ENCODE data around the gene C4BPA. TPM values are rescaled to one million over a fixed set of nuclear protein-coding genes. Genes with fewer than 3 reads are reported as not detected.

Gene C4BPA
- total and polyA plus RNA-seq, 10 of the 15 experiments (the other 5 are each of a cell fraction or from before 2014, with no cell fraction given): 0.31 TPM; not detected in 9

GRCh38 chr1:207145401-207146058 is 41.5 kb downstream of the C4BPA start:
- Histone ChIP-seq H3K4me3 (no peak overlapping the region), H4K20me1 (ENCODE audit: control insufficient read depth, insufficient read depth) (no peaks in the 10 kb centered on the region), H3K4me2 (ENCODE audit: control insufficient read depth, insufficient read depth) (no peak overlapping the region), H3K27me3 (replicated peaks in 1 of 2; ENCODE audit: control insufficient read depth in 2 of 2, insufficient read depth in 2 of 2, low read length in 1 of 2) (no peaks in the 10 kb centered on the region; a peak in 1 of 4 replicates), H3K27ac (ENCODE audit: control insufficient read depth, insufficient read depth) (no peak overlapping the region), H2AFZ (ENCODE audit: control insufficient read depth, low read depth, low read length) (no peak overlapping the region), H3K4me1 (ENCODE audit: control insufficient read depth, insufficient read depth, low read length) (no peaks in the 10 kb centered on the region), H3K79me2 (ENCODE audit: control insufficient read depth, insufficient read depth, low read length) (no peaks in the 10 kb centered on the region), H3K9me3 (replicated peaks; ENCODE audit: control insufficient read depth, insufficient read depth, low read length) (no peaks in the 10 kb centered on the region), H3K36me3 (ENCODE audit: control insufficient read depth in 2 of 2, insufficient read depth in 2 of 2, low read length in 1 of 2) (no peaks in the 10 kb centered on the region), H3K9ac (ENCODE audit: control insufficient read depth, insufficient read depth, low read length) (no peak overlapping the region)
- WGBS (ENCODE audit: insufficient coverage, insufficient replicate concordance, low lambda C conversion rate, missing lambda C conversion rate): 13% methylated on average over 5 of the region's 5 CpGs
- no TSS peak for BruUV-seq (replicated peaks)
- CTCF ChIA-PET: no interaction called here
- DNase-seq (ENCODE audit: low read depth, low spot score) (no peak), ATAC-seq (no peak), FAIRE-seq (no peak)
- in situ Hi-C loops (cut with MboI) (no loop called here), intact Hi-C loops (cut with micrococcal nuclease; ENCODE audit: unreplicated experiment) (no loop called here)
- POLR2A ChIA-PET: no interaction called here
- SMC1A ChIA-PET (ENCODE audit: uncharacterized antibody, unreplicated experiment): no interaction called here
- RAD21 ChIA-PET (ENCODE audit: unreplicated experiment): no interaction called here
- TF ChIP-seq POLR2AphosphoS5 (IDR thresholded peaks at IDR 0.05; ENCODE audit: low read length) (no peak), SIN3A (IDR thresholded peaks at IDR 0.05; ENCODE audit: low read depth, low read length) (no peak), ZNF207 (IDR thresholded peaks at IDR 0.05; ENCODE audit: borderline replicate concordance) (no peak), ZZZ3 (IDR thresholded peaks at IDR 0.05; ENCODE audit: control insufficient read depth, insufficient read length, low read depth) (no peak), NRF1 (conservative IDR thresholded peaks at IDR 0.05; ENCODE audit: low read depth, low read length) (no peak), E2F8 (IDR thresholded peaks at IDR 0.05; ENCODE audit: low read depth, partially characterized antibody) (no peak), WRNIP1 (IDR thresholded peaks at IDR 0.05; ENCODE audit: borderline replicate concordance, low read depth, low read length) (no peak), SRF (IDR thresholded peaks at IDR 0.05; ENCODE audit: low read depth in 2 of 2, low read length in 2 of 2) (no peak)
- TF ChIP-seq, protein P1, sequence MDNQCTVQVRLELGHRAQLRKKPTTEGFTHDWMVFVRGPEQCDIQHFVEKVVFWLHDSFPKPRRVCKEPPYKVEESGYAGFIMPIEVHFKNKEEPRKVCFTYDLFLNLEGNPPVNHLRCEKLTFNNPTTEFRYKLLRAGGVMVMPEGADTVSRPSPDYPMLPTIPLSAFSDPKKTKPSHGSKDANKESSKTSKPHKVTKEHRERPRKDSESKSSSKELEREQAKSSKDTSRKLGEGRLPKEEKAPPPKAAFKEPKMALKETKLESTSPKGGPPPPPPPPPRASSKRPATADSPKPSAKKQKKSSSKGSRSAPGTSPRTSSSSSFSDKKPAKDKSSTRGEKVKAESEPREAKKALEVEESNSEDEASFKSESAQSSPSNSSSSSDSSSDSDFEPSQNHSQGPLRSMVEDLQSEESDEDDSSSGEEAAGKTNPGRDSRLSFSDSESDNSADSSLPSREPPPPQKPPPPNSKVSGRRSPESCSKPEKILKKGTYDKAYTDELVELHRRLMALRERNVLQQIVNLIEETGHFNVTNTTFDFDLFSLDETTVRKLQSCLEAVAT (IDR thresholded peaks at IDR 0.05): no peak
- TF ChIP-seq, protein P2, sequence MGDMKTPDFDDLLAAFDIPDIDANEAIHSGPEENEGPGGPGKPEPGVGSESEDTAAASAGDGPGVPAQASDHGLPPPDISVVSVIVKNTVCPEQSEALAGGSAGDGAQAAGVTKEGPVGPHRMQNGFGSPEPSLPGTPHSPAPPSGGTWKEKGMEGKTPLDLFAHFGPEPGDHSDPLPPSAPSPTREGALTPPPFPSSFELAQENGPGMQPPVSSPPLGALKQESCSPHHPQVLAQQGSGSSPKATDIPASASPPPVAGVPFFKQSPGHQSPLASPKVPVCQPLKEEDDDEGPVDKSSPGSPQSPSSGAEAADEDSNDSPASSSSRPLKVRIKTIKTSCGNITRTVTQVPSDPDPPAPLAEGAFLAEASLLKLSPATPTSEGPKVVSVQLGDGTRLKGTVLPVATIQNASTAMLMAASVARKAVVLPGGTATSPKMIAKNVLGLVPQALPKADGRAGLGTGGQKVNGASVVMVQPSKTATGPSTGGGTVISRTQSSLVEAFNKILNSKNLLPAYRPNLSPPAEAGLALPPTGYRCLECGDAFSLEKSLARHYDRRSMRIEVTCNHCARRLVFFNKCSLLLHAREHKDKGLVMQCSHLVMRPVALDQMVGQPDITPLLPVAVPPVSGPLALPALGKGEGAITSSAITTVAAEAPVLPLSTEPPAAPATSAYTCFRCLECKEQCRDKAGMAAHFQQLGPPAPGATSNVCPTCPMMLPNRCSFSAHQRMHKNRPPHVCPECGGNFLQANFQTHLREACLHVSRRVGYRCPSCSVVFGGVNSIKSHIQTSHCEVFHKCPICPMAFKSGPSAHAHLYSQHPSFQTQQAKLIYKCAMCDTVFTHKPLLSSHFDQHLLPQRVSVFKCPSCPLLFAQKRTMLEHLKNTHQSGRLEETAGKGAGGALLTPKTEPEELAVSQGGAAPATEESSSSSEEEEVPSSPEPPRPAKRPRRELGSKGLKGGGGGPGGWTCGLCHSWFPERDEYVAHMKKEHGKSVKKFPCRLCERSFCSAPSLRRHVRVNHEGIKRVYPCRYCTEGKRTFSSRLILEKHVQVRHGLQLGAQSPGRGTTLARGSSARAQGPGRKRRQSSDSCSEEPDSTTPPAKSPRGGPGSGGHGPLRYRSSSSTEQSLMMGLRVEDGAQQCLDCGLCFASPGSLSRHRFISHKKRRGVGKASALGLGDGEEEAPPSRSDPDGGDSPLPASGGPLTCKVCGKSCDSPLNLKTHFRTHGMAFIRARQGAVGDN (IDR thresholded peaks at IDR 0.05): no peak
- TF ChIP-seq, protein P3, sequence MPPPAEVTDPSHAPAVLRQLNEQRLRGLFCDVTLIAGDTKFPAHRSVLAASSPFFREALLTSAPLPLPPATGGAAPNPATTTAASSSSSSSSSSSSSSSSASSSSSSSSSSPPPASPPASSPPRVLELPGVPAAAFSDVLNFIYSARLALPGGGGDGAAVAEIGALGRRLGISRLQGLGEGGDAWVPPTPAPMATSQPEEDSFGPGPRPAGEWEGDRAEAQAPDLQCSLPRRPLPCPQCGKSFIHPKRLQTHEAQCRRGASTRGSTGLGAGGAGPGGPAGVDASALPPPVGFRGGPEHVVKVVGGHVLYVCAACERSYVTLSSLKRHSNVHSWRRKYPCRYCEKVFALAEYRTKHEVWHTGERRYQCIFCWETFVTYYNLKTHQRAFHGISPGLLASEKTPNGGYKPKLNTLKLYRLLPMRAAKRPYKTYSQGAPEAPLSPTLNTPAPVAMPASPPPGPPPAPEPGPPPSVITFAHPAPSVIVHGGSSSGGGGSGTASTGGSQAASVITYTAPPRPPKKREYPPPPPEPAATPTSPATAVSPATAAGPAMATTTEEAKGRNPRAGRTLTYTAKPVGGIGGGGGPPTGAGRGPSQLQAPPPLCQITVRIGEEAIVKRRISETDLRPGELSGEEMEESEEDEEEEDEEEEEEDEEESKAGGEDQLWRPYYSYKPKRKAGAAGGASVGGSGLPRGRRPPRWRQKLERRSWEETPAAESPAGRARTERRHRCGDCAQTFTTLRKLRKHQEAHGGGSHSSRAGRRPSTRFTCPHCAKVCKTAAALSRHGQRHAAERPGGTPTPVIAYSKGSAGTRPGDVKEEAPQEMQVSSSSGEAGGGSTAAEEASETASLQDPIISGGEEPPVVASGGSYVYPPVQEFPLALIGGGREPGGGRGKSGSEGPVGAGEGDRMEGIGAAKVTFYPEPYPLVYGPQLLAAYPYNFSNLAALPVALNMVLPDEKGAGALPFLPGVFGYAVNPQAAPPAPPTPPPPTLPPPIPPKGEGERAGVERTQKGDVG (CRISPR knock-in tag; IDR thresholded peaks at IDR 0.05): no peak
